Fibroblast of the aortic adventitia (primary cell): ENCODE data around the gene SCYGR1. TPM values are rescaled to one million over a fixed set of nuclear protein-coding genes. Genes with fewer than 3 reads are reported as not detected.

Source experiments
- DNase-seq: peaks from one replicate; pipeline ENCODE4 v3.0.0-alpha.2; 2010; ENCODE audit warnings: low read depth
- H3K4me3 ChIP-seq: 2 replicates; pipeline ENCODE4 v1.5.1; 2011; ENCODE audit warnings: low read depth, mild to moderate bottlenecking, control low read depth, low read length, moderate library complexity
- total RNA-seq: library from RNA; depleted of rRNA; stranded (reverse); fragments of >200 nt; gene quantifications from 2 replicates; pipeline ENCODE4 v1.2.3, GENCODE V29; 2012; ENCODE audit warnings: low replicate concordance
- TF ChIP-seq, protein P1 (sequence below): IDR thresholded peaks from 2 replicates; pipeline ENCODE4 v1.5.1; 2011; ENCODE audit warnings: mild to moderate bottlenecking, low read length, control low read depth, inconsistent platforms; ENCODE audit not compliant: insufficient read depth

The SCYGR1 gene
- total RNA-seq, 1 donor, result not detected

DNA sequence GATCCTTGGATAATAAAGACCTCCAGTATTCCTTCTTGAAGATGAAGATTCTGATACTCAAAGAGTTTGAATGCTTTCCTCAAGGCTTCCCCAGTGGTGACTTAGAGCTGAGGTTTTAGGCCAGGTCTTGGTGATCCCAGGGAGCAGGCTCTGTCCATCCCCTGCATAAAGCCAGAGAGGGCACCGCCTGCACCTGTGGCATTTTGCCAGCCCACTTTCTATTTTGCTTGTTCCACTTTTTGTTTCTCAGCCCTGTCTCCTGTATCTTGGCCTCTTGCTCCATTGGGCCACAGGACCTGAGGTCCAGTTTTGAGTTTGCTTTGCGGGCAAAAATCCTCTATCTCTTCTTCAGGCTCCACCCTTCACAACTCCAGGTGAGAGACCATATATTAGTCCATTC lies 6.7 kb upstream of the SCYGR1 start:
- DNase-seq, result no peak
- no peak overlapping the region for H3K4me3 ChIP-seq
- TF ChIP-seq, protein P1, sequence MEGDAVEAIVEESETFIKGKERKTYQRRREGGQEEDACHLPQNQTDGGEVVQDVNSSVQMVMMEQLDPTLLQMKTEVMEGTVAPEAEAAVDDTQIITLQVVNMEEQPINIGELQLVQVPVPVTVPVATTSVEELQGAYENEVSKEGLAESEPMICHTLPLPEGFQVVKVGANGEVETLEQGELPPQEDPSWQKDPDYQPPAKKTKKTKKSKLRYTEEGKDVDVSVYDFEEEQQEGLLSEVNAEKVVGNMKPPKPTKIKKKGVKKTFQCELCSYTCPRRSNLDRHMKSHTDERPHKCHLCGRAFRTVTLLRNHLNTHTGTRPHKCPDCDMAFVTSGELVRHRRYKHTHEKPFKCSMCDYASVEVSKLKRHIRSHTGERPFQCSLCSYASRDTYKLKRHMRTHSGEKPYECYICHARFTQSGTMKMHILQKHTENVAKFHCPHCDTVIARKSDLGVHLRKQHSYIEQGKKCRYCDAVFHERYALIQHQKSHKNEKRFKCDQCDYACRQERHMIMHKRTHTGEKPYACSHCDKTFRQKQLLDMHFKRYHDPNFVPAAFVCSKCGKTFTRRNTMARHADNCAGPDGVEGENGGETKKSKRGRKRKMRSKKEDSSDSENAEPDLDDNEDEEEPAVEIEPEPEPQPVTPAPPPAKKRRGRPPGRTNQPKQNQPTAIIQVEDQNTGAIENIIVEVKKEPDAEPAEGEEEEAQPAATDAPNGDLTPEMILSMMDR, result no peak

DNA sequence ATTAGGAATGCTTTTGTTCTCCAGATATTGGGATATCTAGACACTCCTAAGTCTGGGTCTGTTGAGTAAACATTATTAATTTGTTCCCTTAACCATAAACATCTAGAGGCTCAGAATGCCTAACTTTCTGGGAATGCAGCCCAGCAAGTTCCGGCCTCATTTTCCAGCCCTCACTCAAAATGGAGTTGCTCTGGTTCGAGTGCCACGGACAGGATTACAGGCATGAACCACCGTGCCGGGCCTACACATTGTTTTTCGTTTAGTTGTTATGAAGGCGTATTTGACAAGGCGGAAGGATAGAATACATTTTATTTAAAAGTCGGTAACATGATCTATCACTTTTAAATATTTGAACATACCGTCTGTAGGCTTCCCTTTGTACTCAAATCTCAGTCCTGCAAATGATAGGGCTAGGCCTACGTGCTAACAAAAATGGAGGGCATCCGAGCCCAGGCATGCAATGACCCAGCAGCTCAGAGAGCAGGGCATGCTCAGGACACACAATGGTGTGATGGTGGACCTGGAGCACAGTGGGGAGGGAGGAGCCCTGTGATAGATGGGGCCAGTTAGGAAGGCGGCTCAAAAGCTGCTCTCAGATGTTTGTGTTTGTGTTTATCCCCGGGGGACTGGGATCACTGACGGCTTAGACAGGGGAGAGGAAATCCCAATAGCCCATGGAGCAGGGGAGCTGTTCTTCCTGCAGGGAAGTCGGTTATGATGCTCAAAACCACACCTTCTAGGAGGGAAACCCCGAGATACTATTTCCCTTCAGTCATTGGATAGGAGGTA lies 2.9 kb upstream of the SCYGR1 start:
- TF ChIP-seq, protein P1, result no peak
- DNase-seq, result no peak
- H3K4me3 ChIP-seq, result no peak overlapping the region

DNA sequence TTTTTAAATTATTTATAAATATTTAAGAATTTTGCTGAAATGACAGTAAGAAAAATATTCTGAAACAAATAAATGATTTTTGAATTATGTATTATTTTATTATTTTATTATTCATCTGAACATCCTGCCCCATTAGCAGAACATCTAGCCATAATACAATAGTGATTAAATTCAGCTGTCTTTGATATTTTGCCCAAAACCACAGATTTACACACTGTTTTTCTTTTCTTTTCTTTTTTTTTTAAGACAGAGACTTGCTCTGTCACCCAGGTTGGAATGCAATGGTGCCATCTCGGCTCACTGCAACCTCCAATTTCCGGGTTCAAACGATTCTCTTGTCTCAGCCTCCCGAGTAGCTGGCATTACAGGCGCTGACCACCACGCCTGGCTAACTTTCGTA lies 1.9 kb upstream of the SCYGR1 start:
- no peak overlapping the region for H3K4me3 ChIP-seq
- no peak for DNase-seq
- TF ChIP-seq, protein P1, result no peak

DNA sequence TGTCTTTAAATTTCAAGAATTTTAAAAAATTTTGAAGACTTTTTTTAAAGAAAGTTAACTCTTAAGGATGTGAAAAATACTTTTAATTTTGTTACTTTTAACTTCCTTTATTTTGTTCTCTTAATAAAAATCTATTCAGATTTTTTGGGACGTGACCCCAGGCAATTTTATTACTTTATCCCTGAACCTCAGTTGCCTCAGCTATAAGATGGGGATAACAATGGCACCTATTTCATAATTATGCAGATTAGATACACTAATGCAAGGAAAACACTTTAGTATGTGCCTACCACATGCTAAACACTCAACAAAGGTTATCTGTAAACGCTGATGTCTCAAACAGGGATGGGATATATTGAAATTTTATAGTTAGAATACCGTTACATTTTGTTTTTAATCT lies 1.5 kb upstream of the SCYGR1 start:
- no peak for DNase-seq
- TF ChIP-seq, protein P1, result no peak
- no peak overlapping the region for H3K4me3 ChIP-seq

DNA sequence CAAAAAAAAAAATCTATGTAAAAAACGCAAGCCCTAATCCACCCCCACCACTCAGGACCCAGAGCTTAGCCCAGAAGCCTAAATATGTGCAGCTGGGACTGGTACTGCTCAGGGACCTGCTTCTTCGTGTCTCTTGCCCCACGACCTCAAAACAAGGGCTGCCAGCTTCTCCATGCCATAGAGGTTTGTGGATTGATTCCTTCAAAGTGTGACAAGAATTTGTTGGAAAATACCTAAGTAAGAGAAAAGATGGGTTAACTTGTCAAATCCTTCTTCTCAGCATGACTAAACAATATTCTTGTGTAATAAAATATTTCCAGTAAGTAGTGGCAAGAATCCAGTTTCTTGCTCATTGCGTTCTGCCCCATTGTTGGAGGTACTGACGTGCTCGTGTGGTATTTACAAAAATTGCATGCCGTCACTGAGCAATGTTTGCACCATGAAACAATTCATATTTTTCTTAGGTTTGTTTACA lies 825 bp upstream of the SCYGR1 start:
- TF ChIP-seq, protein P1, result no peak
- H3K4me3 ChIP-seq, result no peak overlapping the region
- peak; percentile 99 for DNase-seq

DNA sequence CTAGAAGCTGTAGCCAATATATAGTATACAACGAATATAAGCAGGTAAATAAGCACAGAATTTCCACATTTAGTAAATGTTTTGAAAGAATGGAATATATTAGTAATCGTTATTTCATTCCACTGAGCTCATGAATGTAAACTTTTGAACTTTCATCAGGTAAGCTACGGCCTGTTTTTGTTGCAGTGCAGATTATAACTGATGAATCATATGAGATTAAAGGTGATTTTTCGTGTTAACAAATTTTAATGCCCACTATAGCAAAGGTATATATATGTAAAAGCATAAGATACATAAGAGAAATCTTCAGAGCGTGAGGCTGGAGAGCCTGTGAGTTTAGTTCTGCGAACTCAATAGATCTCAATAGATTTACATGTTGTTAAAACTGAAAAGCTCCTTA lies 1.1 kb downstream of the SCYGR1 start:
- no peak for DNase-seq
- TF ChIP-seq, protein P1, result no peak
- H3K4me3 ChIP-seq, result no peak overlapping the region
